Esophagus squamous epithelium (tissue), 4 donors: ENCODE results near the gene RNF215.

ENCODE experiments used
- POLR2A ChIP-seq, 4 donors: fragments of 450-650 bp; IDR thresholded peaks; one replicate each; pipeline ENCODE4 v1.6.1; 2017; ENCODE audit warnings: antibody characterized with exemption in 4 of 4, mild to moderate bottlenecking in 4 of 4, moderate library complexity in 3 of 4
- TF ChIP-seq, protein P1 (sequence below), 6 experiments: fragments of 450-650 bp in 4 of 6; fragments of 200-600 bp in 2 of 6; sonication (generic) in 2 of 6; IDR thresholded peaks; one replicate each; pipeline ENCODE4 v1.5.1; 2016 to 2019; ENCODE audit warnings: antibody characterized with exemption in 6 of 6, mild to moderate bottlenecking in 4 of 6, moderate library complexity in 4 of 6

DNA sequence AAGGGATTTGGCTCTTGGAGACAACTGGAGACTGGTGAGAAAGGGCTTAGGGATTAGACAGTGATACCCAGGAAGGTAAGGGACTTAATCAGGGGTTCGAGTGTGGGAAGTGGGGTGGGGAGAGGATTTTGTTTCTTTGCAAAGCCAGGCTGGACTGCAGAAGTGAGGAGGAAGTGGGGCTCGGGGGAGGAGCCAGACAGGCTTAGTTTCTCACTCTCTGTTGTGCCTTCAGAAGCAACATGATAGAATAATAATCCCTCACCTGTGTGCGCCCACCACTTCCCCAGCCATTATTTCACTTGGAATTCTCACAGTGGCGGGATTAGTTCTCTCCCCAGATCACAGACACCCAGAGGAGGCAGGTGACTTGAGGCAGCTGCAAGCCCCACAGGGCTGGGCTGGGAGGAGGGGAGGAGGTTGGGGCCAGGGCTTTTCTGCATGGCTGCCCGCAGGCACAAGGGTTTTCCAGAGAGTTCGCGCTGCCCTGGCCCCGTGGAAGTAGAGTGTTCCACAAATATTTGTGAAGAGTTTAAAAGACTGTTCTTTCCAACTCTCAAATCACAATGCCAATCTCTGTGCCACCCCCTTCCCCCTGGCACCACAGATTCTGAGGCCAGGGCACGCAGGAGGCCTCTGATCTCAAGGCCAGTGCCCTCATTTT lies 5.6 kb upstream of the RNF215 start:
- TF ChIP-seq, protein P1, sequence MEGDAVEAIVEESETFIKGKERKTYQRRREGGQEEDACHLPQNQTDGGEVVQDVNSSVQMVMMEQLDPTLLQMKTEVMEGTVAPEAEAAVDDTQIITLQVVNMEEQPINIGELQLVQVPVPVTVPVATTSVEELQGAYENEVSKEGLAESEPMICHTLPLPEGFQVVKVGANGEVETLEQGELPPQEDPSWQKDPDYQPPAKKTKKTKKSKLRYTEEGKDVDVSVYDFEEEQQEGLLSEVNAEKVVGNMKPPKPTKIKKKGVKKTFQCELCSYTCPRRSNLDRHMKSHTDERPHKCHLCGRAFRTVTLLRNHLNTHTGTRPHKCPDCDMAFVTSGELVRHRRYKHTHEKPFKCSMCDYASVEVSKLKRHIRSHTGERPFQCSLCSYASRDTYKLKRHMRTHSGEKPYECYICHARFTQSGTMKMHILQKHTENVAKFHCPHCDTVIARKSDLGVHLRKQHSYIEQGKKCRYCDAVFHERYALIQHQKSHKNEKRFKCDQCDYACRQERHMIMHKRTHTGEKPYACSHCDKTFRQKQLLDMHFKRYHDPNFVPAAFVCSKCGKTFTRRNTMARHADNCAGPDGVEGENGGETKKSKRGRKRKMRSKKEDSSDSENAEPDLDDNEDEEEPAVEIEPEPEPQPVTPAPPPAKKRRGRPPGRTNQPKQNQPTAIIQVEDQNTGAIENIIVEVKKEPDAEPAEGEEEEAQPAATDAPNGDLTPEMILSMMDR (IDR thresholded peaks at IDR 0.05) = no peak
- no peak for TF ChIP-seq POLR2A (IDR thresholded peaks at IDR 0.05)
